Gastroesophageal sphincter (tissue), 3 donors: Measurements from ENCODE around the gene CIBAR2.

ENCODE experiments used
- POLR2A ChIP-seq, 2 donors: fragments of 450-650 bp; IDR thresholded peaks; one replicate each; pipeline ENCODE4 v1.6.1; 2017; ENCODE audit warnings: antibody characterized with exemption in 2 of 2, mild to moderate bottlenecking in 2 of 2, moderate library complexity in 1 of 2
- TF ChIP-seq, protein P1 (sequence below), 4 experiments: fragments of 200-600 bp in 2 of 4; fragments of 450-650 bp in 2 of 4; sonication (generic) in 1 of 4; IDR thresholded peaks; one replicate each; pipeline ENCODE4 v1.5.1; 2017 to 2019; ENCODE audit warnings: antibody characterized with exemption in 4 of 4, mild to moderate bottlenecking in 2 of 4, moderate library complexity in 2 of 4

DNA sequence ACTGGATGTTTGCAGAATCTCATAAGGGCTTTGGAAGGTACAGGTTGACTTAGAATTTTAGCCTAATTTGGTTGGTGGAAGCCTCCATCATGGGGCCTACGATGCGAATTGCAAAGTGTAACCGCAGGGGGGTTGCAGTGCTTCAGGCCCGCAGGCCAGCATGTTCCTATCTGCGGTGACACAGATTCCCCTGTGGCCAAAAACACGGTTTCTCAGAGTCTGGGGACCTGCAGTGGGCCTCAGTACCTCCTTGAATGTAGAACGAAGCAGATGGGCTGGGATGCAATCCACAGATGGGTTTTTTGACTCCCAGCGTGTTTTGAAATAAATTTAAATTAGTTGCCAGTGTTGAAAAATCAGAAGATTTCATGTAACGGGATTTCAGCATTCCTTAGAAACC is 49.9 kb downstream of the CIBAR2 start:
- TF ChIP-seq, protein P1, sequence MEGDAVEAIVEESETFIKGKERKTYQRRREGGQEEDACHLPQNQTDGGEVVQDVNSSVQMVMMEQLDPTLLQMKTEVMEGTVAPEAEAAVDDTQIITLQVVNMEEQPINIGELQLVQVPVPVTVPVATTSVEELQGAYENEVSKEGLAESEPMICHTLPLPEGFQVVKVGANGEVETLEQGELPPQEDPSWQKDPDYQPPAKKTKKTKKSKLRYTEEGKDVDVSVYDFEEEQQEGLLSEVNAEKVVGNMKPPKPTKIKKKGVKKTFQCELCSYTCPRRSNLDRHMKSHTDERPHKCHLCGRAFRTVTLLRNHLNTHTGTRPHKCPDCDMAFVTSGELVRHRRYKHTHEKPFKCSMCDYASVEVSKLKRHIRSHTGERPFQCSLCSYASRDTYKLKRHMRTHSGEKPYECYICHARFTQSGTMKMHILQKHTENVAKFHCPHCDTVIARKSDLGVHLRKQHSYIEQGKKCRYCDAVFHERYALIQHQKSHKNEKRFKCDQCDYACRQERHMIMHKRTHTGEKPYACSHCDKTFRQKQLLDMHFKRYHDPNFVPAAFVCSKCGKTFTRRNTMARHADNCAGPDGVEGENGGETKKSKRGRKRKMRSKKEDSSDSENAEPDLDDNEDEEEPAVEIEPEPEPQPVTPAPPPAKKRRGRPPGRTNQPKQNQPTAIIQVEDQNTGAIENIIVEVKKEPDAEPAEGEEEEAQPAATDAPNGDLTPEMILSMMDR (IDR thresholded peaks at IDR 0.05), result no peak
- no peak for TF ChIP-seq POLR2A (IDR thresholded peaks at IDR 0.05)
